HEK293 (cell line): ENCODE measurements around the gene CARD14.

Experiments used
- GLIS1 ChIP-seq: fragments of 450-650 bp; formaldehyde crosslinking; IDR thresholded peaks from 2 replicates; pipeline ENCODE4 v1.5.1; 2016; ENCODE audit warnings: missing biosample characterization, missing genetic modification characterization
- KLF1 ChIP-seq: fragments of 450-650 bp; formaldehyde crosslinking; IDR thresholded peaks from 2 replicates; pipeline ENCODE4 v1.5.1; 2016; ENCODE audit warnings: missing biosample characterization, missing genetic modification characterization
- KLF8 ChIP-seq: fragments of 450-650 bp; formaldehyde crosslinking; IDR thresholded peaks from 2 replicates; pipeline ENCODE4 v1.5.1; 2016; ENCODE audit warnings: missing biosample characterization, missing genetic modification characterization
- TRIM28 ChIP-seq: IDR thresholded peaks from 2 replicates; pipeline ENCODE4 v1.6.1; 2011; ENCODE audit warnings: low read length, control low read depth, borderline replicate concordance
- YY2 ChIP-seq: fragments of 450-650 bp; formaldehyde crosslinking; IDR thresholded peaks from 2 replicates; pipeline ENCODE4 v1.5.1; 2016; ENCODE audit warnings: missing biosample characterization, missing genetic modification characterization
- ZBTB10 ChIP-seq: fragments of 450-650 bp; formaldehyde crosslinking; IDR thresholded peaks from 2 replicates; pipeline ENCODE4 v1.5.1; 2016; ENCODE audit warnings: missing biosample characterization, missing genetic modification characterization
- ZBTB11 ChIP-seq: fragments of 450-650 bp; formaldehyde crosslinking; conservative IDR thresholded peaks from 2 replicates; pipeline ENCODE4 v1.5.1; 2016; ENCODE audit warnings: low read depth, missing biosample characterization, missing genetic modification characterization
- ZBTB21 ChIP-seq: fragments of 450-650 bp; formaldehyde crosslinking; IDR thresholded peaks from 2 replicates; pipeline ENCODE4 v1.5.1; 2017; ENCODE audit warnings: missing biosample characterization, missing genetic modification characterization
- ZBTB44 ChIP-seq: fragments of 450-650 bp; IDR thresholded peaks from 2 replicates; pipeline ENCODE4 v1.5.1; 2018; ENCODE audit warnings: missing biosample characterization, mild to moderate bottlenecking, missing genetic modification characterization
- ZBTB6 ChIP-seq: fragments of 450-650 bp; formaldehyde crosslinking; IDR thresholded peaks from 2 replicates; pipeline ENCODE4 v1.5.1; 2017; ENCODE audit warnings: missing biosample characterization, missing genetic modification characterization
- ZBTB8A ChIP-seq: fragments of 450-650 bp; formaldehyde crosslinking; IDR thresholded peaks from 2 replicates; pipeline ENCODE4 v1.5.1; 2016; ENCODE audit warnings: missing biosample characterization, missing genetic modification characterization
- ZNF174 ChIP-seq: fragments of 450-650 bp; formaldehyde crosslinking; IDR thresholded peaks from 2 replicates; pipeline ENCODE4 v1.5.0; 2017; ENCODE audit warnings: missing biosample characterization, mild to moderate bottlenecking, missing genetic modification characterization
- ZNF26 ChIP-seq: fragments of 450-650 bp; formaldehyde crosslinking; IDR thresholded peaks from 2 replicates; pipeline ENCODE4 v1.5.1; 2016; ENCODE audit warnings: missing biosample characterization, missing genetic modification characterization
- ZNF366 ChIP-seq: fragments of 450-650 bp; formaldehyde crosslinking; conservative IDR thresholded peaks from 2 replicates; pipeline ENCODE4 v1.5.1; 2016; ENCODE audit warnings: missing biosample characterization, missing genetic modification characterization
- ZNF391 ChIP-seq: fragments of 450-650 bp; formaldehyde crosslinking; IDR thresholded peaks from 2 replicates; pipeline ENCODE4 v1.5.1; 2016; ENCODE audit warnings: low read depth, missing biosample characterization, missing genetic modification characterization, borderline replicate concordance
- ZNF416 ChIP-seq: fragments of 450-650 bp; formaldehyde crosslinking; IDR thresholded peaks from 2 replicates; pipeline ENCODE4 v1.5.1; 2016; ENCODE audit warnings: missing biosample characterization, missing genetic modification characterization
- ZNF488 ChIP-seq: fragments of 450-650 bp; formaldehyde crosslinking; IDR thresholded peaks from 2 replicates; pipeline ENCODE4 v1.5.1; 2016; ENCODE audit warnings: missing biosample characterization, missing genetic modification characterization
- ZNF513 ChIP-seq: fragments of 450-650 bp; IDR thresholded peaks from 2 replicates; pipeline ENCODE4 v1.5.1; 2018; ENCODE audit warnings: missing biosample characterization, missing genetic modification characterization
- ZNF549 ChIP-seq: fragments of 450-650 bp; IDR thresholded peaks from 2 replicates; pipeline ENCODE4 v1.5.1; 2018; ENCODE audit warnings: missing biosample characterization, missing genetic modification characterization, mild to moderate bottlenecking, inconsistent platforms, moderate library complexity
- ZNF571 ChIP-seq: fragments of 450-650 bp; formaldehyde crosslinking; IDR thresholded peaks from 2 replicates; pipeline ENCODE4 v1.5.0; 2017; ENCODE audit warnings: missing biosample characterization, missing genetic modification characterization
- ZNF580 ChIP-seq: fragments of 450-650 bp; formaldehyde crosslinking; IDR thresholded peaks from 2 replicates; pipeline ENCODE4 v1.5.1; 2016; ENCODE audit warnings: missing biosample characterization, missing genetic modification characterization
- ZNF600 ChIP-seq: fragments of 450-650 bp; formaldehyde crosslinking; IDR thresholded peaks from 2 replicates; pipeline ENCODE4 v1.5.1; 2016; ENCODE audit warnings: missing biosample characterization, missing genetic modification characterization
- ZNF692 ChIP-seq: fragments of 450-650 bp; formaldehyde crosslinking; IDR thresholded peaks from 2 replicates; pipeline ENCODE4 v1.5.1; 2016; ENCODE audit warnings: missing biosample characterization, missing genetic modification characterization
- ZNF747 ChIP-seq: fragments of 450-650 bp; formaldehyde crosslinking; IDR thresholded peaks from 2 replicates; pipeline ENCODE4 v1.5.1; 2016; ENCODE audit warnings: missing biosample characterization, missing genetic modification characterization

The CARD14 gene

GRCh38 chr17:80147035-80147822 is 22.6 kb upstream of the CARD14 start, which contains the start of gene EIF4A3 (continued):
- TF ChIP-seq ZBTB11 (0 out of 2 replicates have a peak, but pooled peaks have one; percentile 30), KLF1 (tag by site-specific recombination) (peak; percentile 92), ZNF488 (tag by site-specific recombination) (no peak), KLF8 (tag by site-specific recombination) (peak; percentile 98), ZNF571 (tag by site-specific recombination) (no peak), ZNF416 (no peak), YY2 (tag by site-specific recombination) (peak; percentile 47), ZNF174 (no peak), ZNF26 (tag by site-specific recombination) (no peak), ZBTB44 (tag by site-specific recombination) (no peak), ZBTB8A (tag by site-specific recombination) (peak; percentile 70), ZNF391 (no peak), TRIM28 (no peak; the same call in 1 of the 2 replicates), GLIS1 (tag by site-specific recombination) (0 out of 2 replicates have a peak, but pooled peaks have one; percentile 10), ZNF600 (tag by site-specific recombination) (peak; percentile 71; the same call in 1 of the 2 replicates), ZBTB21 (no peak), ZNF692 (tag by site-specific recombination) (peak; percentile 98), ZNF580 (0 out of 2 replicates have a peak, but pooled peaks have one; percentile 13), ZBTB6 (tag by site-specific recombination) (no peak), ZNF549 (tag by site-specific recombination) (no peak), ZNF747 (tag by site-specific recombination) (no peak), ZNF366 (tag by site-specific recombination) (peak; percentile 59; the same call in 1 of the 2 replicates), ZNF513 (no peak), ZBTB10 (tag by site-specific recombination) (no peak; the same call in 1 of the 2 replicates)
